Measurements from ENCODE around the gene COL6A1.

DNA sequence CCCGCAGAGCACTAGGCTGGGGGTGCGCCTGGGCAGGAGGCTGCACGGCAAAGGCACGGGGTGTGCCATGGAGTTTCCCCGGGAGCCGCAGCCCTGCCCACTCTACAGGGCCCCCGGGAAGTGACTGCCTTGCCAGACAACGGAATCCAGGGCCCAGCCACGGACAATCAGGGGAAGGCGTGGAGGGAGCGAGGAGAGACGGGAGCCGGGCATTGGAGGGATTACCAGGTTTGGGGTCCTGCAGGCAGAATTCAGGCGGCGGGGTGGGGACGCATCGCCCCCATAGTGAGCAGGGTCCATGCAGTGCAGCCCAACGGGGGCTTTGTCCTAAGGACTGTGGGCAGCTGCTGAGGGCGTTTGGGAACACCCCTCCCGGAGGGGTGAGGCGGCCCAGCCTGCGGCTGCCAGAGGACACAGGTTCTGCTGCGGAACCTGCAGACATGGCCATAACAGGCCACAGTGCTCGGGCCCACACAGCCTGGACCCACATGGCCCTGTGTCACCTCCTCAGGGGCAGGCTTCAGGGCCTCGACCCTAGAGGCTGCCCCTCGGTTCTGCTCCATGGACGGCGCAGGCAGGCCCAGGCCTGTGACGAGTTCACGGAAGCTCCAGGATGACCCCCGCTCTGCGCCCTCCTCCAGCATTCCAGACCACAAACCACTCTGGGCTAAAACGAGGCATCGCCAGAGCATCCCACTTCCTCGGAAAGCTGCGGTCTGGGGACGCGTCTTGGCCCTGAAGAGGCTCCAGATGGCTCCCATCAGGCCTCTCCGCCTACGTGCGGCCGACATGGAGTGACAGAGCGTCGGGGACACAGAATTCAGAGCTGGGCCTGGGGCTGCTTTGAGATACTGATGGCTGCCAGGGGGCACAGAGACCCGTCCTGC, 54.5 kb downstream of the COL6A1 start:
- TF ChIP-seq POLR2A (IDR thresholded peaks at IDR 0.05; ENCODE audit: low read depth, low read length) (no peak), POLR2AphosphoS5 (IDR thresholded peaks at IDR 0.05; ENCODE audit: low read depth, low read length) (no peak)
